Calu3 (cell line): Measurements from ENCODE around the gene MALT1. TPM values are rescaled to one million over a fixed set of nuclear protein-coding genes. Genes with fewer than 3 reads are reported as not detected.
"Not testable (repeated sequence)": the region's sequence is repeated elsewhere in the genome, so short reads cannot be mapped to it uniquely, and the experiment has no call there.

ENCODE experiments used
- BruUV-seq: library from RNA; stranded (reverse); fragments of 400-500 nt; replicated peaks from 2 replicates; lab custom pipeline; 2021; lab: Mats Ljungman, UMichigan
- CTCF ChIA-PET: fragments of 300-600 bp; sonication (Branson Sonifier 250); formaldehyde crosslinking; loops from one replicate; lab custom pipeline; 2022; ENCODE audit warnings: antibody characterized with exemption; lab: Charles Lee
- DNase-seq: peaks from one replicate; pipeline ENCODE4 v3.0.0; 2022
- H3K27ac Mint-ChIP-seq: one replicate; pipeline ENCODE4 v1.8.0; 2022; ENCODE audit warnings: mixed read lengths; ENCODE audit not compliant: unreplicated experiment
- H3K27me3 Mint-ChIP-seq: one replicate; pipeline ENCODE4 v1.8.0; 2022; ENCODE audit warnings: mixed read lengths; ENCODE audit not compliant: unreplicated experiment
- H3K36me3 Mint-ChIP-seq: one replicate; pipeline ENCODE4 v1.8.0; 2022; ENCODE audit warnings: mild to moderate bottlenecking, moderate library complexity, mixed read lengths; ENCODE audit not compliant: insufficient read depth, unreplicated experiment
- H3K4me1 Mint-ChIP-seq: one replicate; pipeline ENCODE4 v1.8.0; 2022; ENCODE audit warnings: mild to moderate bottlenecking, low read depth, mixed read lengths; ENCODE audit not compliant: unreplicated experiment
- H3K4me3 Mint-ChIP-seq: one replicate; pipeline ENCODE4 v1.8.0; 2022; ENCODE audit warnings: mild to moderate bottlenecking, low read depth, moderate library complexity, mixed read lengths; ENCODE audit not compliant: unreplicated experiment
- H3K9me3 Mint-ChIP-seq: one replicate; pipeline ENCODE4 v1.8.0; 2022; ENCODE audit warnings: low read depth, mixed read lengths; ENCODE audit not compliant: unreplicated experiment
- intact Hi-C: fragments of 100-400 bp; cut with micrococcal nuclease; formaldehyde crosslinking; loops from one replicate; pipeline ENCODE4 v1.10.0; 2022; ENCODE audit not compliant: unreplicated experiment
- total RNA-seq: library from RNA; stranded (reverse); gene quantifications from 2 replicates; pipeline ENCODE4 v1.2.3, GENCODE V29; 2022
- TF ChIP-seq, protein P1 (sequence below): fragments of 200-600 bp; IDR thresholded peaks from one replicate; pipeline ENCODE4 v1.8.0; 2022; ENCODE audit warnings: antibody characterized with exemption; ENCODE audit not compliant: unreplicated experiment

MALT1 gene
- total RNA-seq, 1 experiment from 2014 or later, result 37.6 TPM

DNA sequence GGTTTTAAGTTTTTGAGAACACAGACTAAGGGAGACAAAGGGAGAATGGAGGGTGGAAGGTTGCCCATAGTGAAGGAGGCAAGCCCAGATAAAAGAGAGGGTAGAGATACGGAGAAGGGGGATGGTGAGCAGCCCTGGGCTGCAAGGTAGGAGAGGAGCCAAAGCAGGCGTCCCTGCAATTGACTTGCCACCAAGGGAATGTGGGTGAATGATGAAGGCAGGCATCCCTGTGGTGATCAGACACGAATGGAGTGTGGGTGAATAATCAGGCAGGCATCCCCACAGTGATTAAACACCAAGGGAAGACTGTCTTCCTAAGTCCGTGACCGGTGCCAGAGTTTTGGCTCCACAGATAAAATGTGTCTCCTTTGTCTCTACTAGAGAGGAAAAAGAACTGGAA lies 25.9 kb upstream of the MALT1 start:
- H3K9me3 Mint-ChIP-seq, result no peaks in the 10 kb centered on the region
- H3K4me1 Mint-ChIP-seq, result no peaks in the 10 kb centered on the region
- no peaks in the 10 kb centered on the region for H3K36me3 Mint-ChIP-seq
- CTCF ChIA-PET, result no interaction called here
- DNase-seq, result no peak
- H3K4me3 Mint-ChIP-seq, result no peak overlapping the region
- intact Hi-C loops, result no loop called here
- no TSS peak for BruUV-seq
- H3K27ac Mint-ChIP-seq, result no peak overlapping the region
- TF ChIP-seq, protein P1, sequence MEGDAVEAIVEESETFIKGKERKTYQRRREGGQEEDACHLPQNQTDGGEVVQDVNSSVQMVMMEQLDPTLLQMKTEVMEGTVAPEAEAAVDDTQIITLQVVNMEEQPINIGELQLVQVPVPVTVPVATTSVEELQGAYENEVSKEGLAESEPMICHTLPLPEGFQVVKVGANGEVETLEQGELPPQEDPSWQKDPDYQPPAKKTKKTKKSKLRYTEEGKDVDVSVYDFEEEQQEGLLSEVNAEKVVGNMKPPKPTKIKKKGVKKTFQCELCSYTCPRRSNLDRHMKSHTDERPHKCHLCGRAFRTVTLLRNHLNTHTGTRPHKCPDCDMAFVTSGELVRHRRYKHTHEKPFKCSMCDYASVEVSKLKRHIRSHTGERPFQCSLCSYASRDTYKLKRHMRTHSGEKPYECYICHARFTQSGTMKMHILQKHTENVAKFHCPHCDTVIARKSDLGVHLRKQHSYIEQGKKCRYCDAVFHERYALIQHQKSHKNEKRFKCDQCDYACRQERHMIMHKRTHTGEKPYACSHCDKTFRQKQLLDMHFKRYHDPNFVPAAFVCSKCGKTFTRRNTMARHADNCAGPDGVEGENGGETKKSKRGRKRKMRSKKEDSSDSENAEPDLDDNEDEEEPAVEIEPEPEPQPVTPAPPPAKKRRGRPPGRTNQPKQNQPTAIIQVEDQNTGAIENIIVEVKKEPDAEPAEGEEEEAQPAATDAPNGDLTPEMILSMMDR, result no peak
- no peaks in the 10 kb centered on the region for H3K27me3 Mint-ChIP-seq

DNA sequence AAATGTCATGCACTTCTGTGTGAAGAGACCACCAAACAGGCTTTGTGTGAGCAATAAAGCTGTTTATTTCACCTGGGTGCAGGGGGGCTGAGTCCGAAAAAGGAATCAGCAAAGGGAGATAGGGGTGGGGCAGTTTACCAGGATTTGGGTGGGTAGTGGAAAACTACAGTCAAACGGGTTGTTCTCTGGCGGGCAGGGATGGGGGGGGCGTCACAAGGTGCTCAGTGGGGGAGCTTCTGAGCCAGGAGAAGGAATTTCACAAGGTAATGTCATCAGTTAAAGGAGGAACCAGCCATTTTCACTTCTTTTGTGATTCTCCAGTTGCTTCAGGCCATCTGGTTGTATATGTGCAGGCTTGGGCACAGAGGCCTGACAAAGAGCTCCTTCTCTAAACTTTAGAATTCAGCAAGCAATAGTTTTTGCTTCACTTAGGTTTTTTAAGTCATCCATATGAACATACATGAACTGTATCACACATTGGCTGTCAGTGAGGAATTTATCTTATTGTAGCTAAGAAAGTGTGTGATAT lies 24.9 kb upstream of the MALT1 start:
- Mint-ChIP-seq H3K9me3 (no peaks in the 10 kb centered on the region), H3K36me3 (no peaks in the 10 kb centered on the region), H3K27ac (no peak overlapping the region), H3K27me3 (no peaks in the 10 kb centered on the region), H3K4me3 (no peak overlapping the region), H3K4me1 (no peaks in the 10 kb centered on the region)
- CTCF ChIA-PET, result interaction anchor here (0.6 to 0.8 kb wide), 2 partner anchors 54 to 578 kb away, joined by 4 read pairs; no protein-coding TSS in a partner anchor
- DNase-seq, result no peak
- intact Hi-C loops, result no loop called here
- no TSS peak for BruUV-seq
- TF ChIP-seq, protein P1, result no peak

DNA sequence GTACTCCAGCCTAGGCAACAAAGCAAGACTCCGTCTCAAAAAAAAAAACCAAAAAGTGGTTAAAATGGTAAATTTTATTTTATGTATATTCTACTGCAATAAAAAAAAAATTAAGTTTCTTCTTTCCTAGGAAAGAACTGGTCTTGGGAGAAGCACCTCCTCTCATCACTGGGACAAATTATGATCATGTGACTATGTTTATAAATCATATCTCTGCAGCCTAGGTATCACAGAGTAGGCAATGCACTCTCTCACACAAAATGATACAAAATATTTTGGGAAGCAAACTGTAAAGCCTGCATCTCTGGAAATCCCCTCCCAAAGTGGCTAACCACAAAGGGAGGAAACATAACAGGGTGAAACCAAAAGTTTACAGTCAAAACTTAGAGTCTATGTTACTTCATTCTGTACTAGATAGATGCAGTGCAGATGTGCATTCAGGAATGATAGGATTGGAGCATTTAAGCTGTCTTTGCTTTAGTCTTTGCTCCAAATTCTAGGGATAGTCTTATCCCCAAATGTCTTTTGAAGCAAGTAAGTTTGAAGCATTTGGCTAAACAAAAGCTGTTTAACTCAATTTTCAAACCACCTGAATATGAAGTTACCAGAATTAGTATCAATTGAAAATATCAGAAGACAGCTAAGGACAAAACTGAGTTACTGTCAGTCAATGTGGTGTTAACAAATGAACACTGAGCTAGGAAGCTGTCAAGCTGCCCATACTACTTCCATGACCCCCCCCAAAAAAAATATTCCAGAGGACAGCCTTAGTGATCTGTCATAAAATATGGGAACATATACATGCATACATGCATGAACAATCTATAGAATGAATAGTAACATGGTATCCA lies 21.1 kb upstream of the MALT1 start:
- Mint-ChIP-seq H3K27me3 (no peaks in the 10 kb centered on the region), H3K9me3 (peaks cover 3% of the 10 kb centered on the region), H3K36me3 (no peaks in the 10 kb centered on the region), H3K4me3 (no peak overlapping the region), H3K4me1 (peaks cover 18% of the 10 kb centered on the region), H3K27ac (no peak overlapping the region)
- BruUV-seq, result no TSS peak
- CTCF ChIA-PET, result interaction anchor here (0.7 kb wide), 1 partner anchor 195 kb away, joined by 3 read pairs; no protein-coding TSS in a partner anchor
- DNase-seq, result no peak
- TF ChIP-seq, protein P1, result no peak
- intact Hi-C loops, result no loop called here

DNA sequence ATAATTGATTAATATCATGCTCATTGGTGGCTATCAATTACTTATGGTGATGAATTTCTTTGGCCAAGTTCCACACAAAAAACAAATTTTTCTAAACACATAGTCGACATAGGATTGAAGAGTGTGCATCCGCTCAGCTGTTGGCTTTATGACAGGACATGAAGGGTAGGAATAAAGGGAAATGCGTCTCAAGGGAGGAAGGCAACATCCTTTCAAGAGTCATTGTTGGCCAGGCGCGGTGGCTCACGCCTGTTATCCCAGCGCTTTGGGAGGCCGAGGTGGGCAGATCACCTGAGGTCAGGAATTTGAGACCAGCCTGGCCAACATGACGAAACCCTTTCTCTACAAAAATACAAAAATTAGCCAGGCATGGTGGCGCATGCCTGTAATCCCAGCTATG lies 20.4 kb upstream of the MALT1 start:
- not testable (repeated sequence) for DNase-seq

DNA sequence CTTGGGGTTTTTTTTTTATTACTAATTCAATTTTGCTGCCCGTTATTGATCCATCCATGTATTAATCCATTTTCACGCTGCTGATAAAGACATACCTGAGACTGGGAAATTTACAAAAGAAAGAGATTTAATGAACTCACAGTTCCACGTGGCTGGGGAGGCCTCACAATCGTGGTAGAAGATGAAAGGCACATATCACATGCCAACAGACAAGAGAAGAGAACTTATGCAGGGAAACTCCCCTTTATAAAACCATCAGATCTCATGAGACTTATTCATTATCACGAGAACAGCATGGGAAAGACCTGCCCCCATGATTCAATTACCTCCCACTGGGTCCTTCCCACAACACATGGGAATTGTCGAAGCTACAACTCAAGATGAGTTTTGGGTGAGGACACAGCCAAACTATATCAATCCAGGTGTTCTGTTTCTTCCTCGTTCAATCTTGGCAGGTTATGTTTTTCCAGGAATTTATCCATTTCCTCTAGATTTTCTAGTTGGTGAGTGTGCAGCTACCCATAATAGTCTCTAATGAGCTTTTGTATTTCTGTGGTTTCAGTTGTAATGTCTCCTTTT lies 18.0 kb upstream of the MALT1 start:
- H3K4me3 Mint-ChIP-seq, BruUV-seq, CTCF ChIA-PET: not testable (repeated sequence)

More for the DNA sequence above, 20.4 kb upstream of the MALT1 start:
- H3K9me3 Mint-ChIP-seq, H3K27me3 Mint-ChIP-seq, H3K27ac Mint-ChIP-seq, intact Hi-C loops, H3K36me3 Mint-ChIP-seq, BruUV-seq, H3K4me3 Mint-ChIP-seq: not testable (repeated sequence)
- H3K4me1 Mint-ChIP-seq, result peaks cover 21% of the 10 kb centered on the region
- CTCF ChIA-PET, result interaction anchor here (0.7 kb wide), 1 partner anchor 196 kb away, joined by 3 read pairs; no protein-coding TSS in a partner anchor

More for the DNA sequence above, 18.0 kb upstream of the MALT1 start:
- H3K36me3 Mint-ChIP-seq, intact Hi-C loops, DNase-seq, H3K9me3 Mint-ChIP-seq, H3K27ac Mint-ChIP-seq, H3K27me3 Mint-ChIP-seq: not testable (repeated sequence)
- H3K4me1 Mint-ChIP-seq, result peaks cover 21% of the 10 kb centered on the region
